Upper lobe of left lung (tissue), 4 donors: ENCODE data around the gene NMUR2.

ENCODE experiments used
- CTCF ChIP-seq, 6 experiments: fragments of 450-650 bp in 4 of 6; fragments of 200-600 bp in 2 of 6; sonication (generic) in 2 of 6; IDR thresholded peaks; one replicate each; pipeline ENCODE4 v1.5.1; 2016 to 2019; ENCODE audit warnings: antibody characterized with exemption in 6 of 6
- EP300 ChIP-seq, 4 donors: sonication (generic); formaldehyde crosslinking; IDR thresholded peaks; one replicate each; pipeline ENCODE4 v1.5.1; 2017; ENCODE audit warnings: antibody characterized with exemption in 4 of 4, control low read depth in 2 of 4
- POLR2A ChIP-seq, 4 donors: fragments of 450-650 bp; IDR thresholded peaks; one replicate each; pipeline ENCODE4 v1.5.1; 2016 to 2017; ENCODE audit warnings: antibody characterized with exemption in 4 of 4, mild to moderate bottlenecking in 2 of 4
- POLR2AphosphoS5 ChIP-seq, 2 donors: sonication (generic); formaldehyde crosslinking; IDR thresholded peaks; one replicate each; pipeline ENCODE4 v1.5.1; 2017; ENCODE audit warnings: antibody characterized with exemption in 2 of 2

- TF ChIP-seq CTCF (IDR thresholded peaks at IDR 0.05) (no peak), EP300 (IDR thresholded peaks at IDR 0.05) (no peak), POLR2AphosphoS5 (IDR thresholded peaks at IDR 0.05) (no peak), POLR2A (IDR thresholded peaks at IDR 0.05) (no peak)
Observed at GRCh38 chr5:152406082-152406481, 1.0 kb upstream of the NMUR2 start.
